Measurements from ENCODE around the gene PDC. TPM values are rescaled to one million over a fixed set of nuclear protein-coding genes. Genes with fewer than 3 reads are reported as not detected.

PDC gene
- total RNA-seq (2022; extraction: Qiagen RNA extraction; ENCODE audit: low read depth): not detected in 5 replicates

GRCh38 chr1:186461014-186461413, at the start of gene PDC:
Gene PDC, minus strand, starts transcription at chr1:186461114. Its CDS starts 11,655 bp downstream, at chr1:186449459.

Other genes starting within 250 kb of the PDC start
- 0.08 to 0.20 TPM (median 0.14 TPM) in 5 replicates for gene PRG4, start 164.8 kb downstream of the PDC start, total RNA-seq (2022; extraction: Qiagen RNA extraction; ENCODE audit: low read depth)
- 43.4 to 46.8 TPM (median 45.9 TPM) in 5 replicates for gene TPR, start 85.9 kb downstream of the PDC start, total RNA-seq (2022; extraction: Qiagen RNA extraction; ENCODE audit: low read depth)
- 13.5 to 19.1 TPM (median 16.1 TPM) in 5 replicates for gene ODR4, start 85.3 kb downstream of the PDC start, total RNA-seq (2022; extraction: Qiagen RNA extraction; ENCODE audit: low read depth)
- gene PTGS2, start 219.3 kb upstream of the PDC start, total RNA-seq (2022; extraction: Qiagen RNA extraction; ENCODE audit: low read depth): 4.2 to 8.3 TPM (median 6.7 TPM) in 5 replicates